Left ventricle myocardium inferior (tissue), 1 donor: Measurements from ENCODE around the gene KIFC3. TPM values are rescaled to one million over a fixed set of nuclear protein-coding genes. Genes with fewer than 3 reads are reported as not detected.

Source experiments
- DNase-seq: peaks from one replicate; pipeline ENCODE4 v3.0.0-alpha.2; 2020
- H3K27ac ChIP-seq: fragments of 200-600 bp; replicated peaks from 2 replicates; pipeline ENCODE4 v1.8.0; 2021
- H3K27me3 ChIP-seq: fragments of 200-600 bp; 2 replicates; pipeline ENCODE4 v1.8.0; 2021; ENCODE audit warnings: low read depth
- H3K36me3 ChIP-seq: fragments of 200-600 bp; 2 replicates; pipeline ENCODE4 v1.8.0; 2021
- H3K4me1 ChIP-seq: fragments of 200-600 bp; 2 replicates; pipeline ENCODE4 v1.8.0; 2021
- H3K4me3 ChIP-seq: fragments of 200-600 bp; 2 replicates; pipeline ENCODE4 v1.8.0; 2021; ENCODE audit warnings: mild to moderate bottlenecking, moderate library complexity
- H3K9me3 ChIP-seq: fragments of 200-600 bp; replicated peaks from 2 replicates; pipeline ENCODE4 v1.8.0; 2021
- CTCF ChIP-seq: fragments of 200-600 bp; IDR thresholded peaks from 2 replicates; pipeline ENCODE4 v1.8.0; 2021; ENCODE audit warnings: antibody characterized with exemption, mild to moderate bottlenecking, borderline replicate concordance
- intact Hi-C: fragments of 100-400 bp; cut with micrococcal nuclease; formaldehyde crosslinking; loops from one replicate; pipeline ENCODE4 v1.11.0; 2022
- total RNA-seq: library from RNA; stranded (reverse); fragmentation: NEBNext Ultra II Directional; extraction: Animal tissue kit (Norgen Biotek cat#: 25700); gene quantifications from one replicate; pipeline ENCODE4 v1.2.1, GENCODE V29; 2021
- donor health status: DM: no; HTN: yes; CAD: no; lungs with severe emphysema.

KIFC3 gene
- total RNA-seq, 1 donor from 2014 or later, result 63.5 TPM

- TF ChIP-seq CTCF, result no peak
- DNase-seq, result no peak
- intact Hi-C loops, result no loop called here
- Histone ChIP-seq H3K36me3 (no peaks in the 10 kb centered on the region), H3K4me3 (no peak overlapping the region), H3K9me3 (no peaks in the 10 kb centered on the region), H3K27ac (no peak overlapping the region), H3K4me1 (no peaks in the 10 kb centered on the region), H3K27me3 (peaks cover 4% of the 10 kb centered on the region)
These were observed 77.1 kb downstream of the KIFC3 start for GRCh38 chr16:57725151-57725550.

- no peak for TF ChIP-seq CTCF
- H3K36me3 ChIP-seq, result no peaks in the 10 kb centered on the region
- H3K4me3 ChIP-seq, result no peak overlapping the region
- no peak overlapping the region for H3K27ac ChIP-seq
- no peak for DNase-seq
- H3K27me3 ChIP-seq, result peaks cover 4% of the 10 kb centered on the region
- intact Hi-C loops, result no loop called here
- no peaks in the 10 kb centered on the region for H3K9me3 ChIP-seq
- H3K4me1 ChIP-seq, result no peaks in the 10 kb centered on the region
These were observed 77.8 kb downstream of the KIFC3 start for GRCh38 chr16:57724531-57724930.

- DNase-seq, result no peak
- intact Hi-C loops, result no loop called here
- Histone ChIP-seq H3K27me3 (peaks cover 4% of the 10 kb centered on the region), H3K27ac (no peak overlapping the region), H3K9me3 (no peaks in the 10 kb centered on the region), H3K36me3 (no peaks in the 10 kb centered on the region), H3K4me3 (no peak overlapping the region), H3K4me1 (no peaks in the 10 kb centered on the region)
- TF ChIP-seq CTCF, result no peak
These were observed 79.1 kb downstream of the KIFC3 start for GRCh38 chr16:57723170-57723569.

- no peaks in the 10 kb centered on the region for H3K9me3 ChIP-seq
- no peaks in the 10 kb centered on the region for H3K36me3 ChIP-seq
- no peak overlapping the region for H3K4me3 ChIP-seq
- intact Hi-C loops, result no loop called here
- DNase-seq, result no peak
- no peak overlapping the region for H3K27ac ChIP-seq
- H3K27me3 ChIP-seq, result peaks cover 4% of the 10 kb centered on the region
- no peak for TF ChIP-seq CTCF
- H3K4me1 ChIP-seq, result no peaks in the 10 kb centered on the region
These were observed 79.6 kb downstream of the KIFC3 start for GRCh38 chr16:57722651-57723050.

- Histone ChIP-seq H3K36me3 (no peaks in the 10 kb centered on the region), H3K9me3 (no peaks in the 10 kb centered on the region), H3K4me3 (no peak overlapping the region), H3K27me3 (peaks cover 4% of the 10 kb centered on the region), H3K4me1 (no peaks in the 10 kb centered on the region), H3K27ac (no peak overlapping the region)
- no peak for DNase-seq
- intact Hi-C loops, result no loop called here
- TF ChIP-seq CTCF, result no peak
These were observed 80.1 kb downstream of the KIFC3 start for GRCh38 chr16:57722210-57722499.
